Activated T-cell treated with anti-CD3 and anti-CD28 coated beads, Interleukin-2, amount 50 U/mL, for 72 hours (primary cell): ENCODE results near the gene LIPC. TPM values are rescaled to one million over a fixed set of nuclear protein-coding genes. Genes with fewer than 3 reads are reported as not detected.

Experiments
- ATAC-seq, 2 donors: fragments of 150-1000 bp; cut with Tn5 transposase; replicated peaks in 1 of 2; 2 replicates each; pipeline ENCODE4 v1.10.0; 2021; ENCODE audit warnings: moderate library complexity in 2 of 2, mild to moderate bottlenecking in 1 of 2
- DNase-seq, 2 donors: peaks; one replicate each; pipeline ENCODE4 v3.0.0; 2021 to 2022; ENCODE audit warnings: mixed read lengths in 1 of 2
- H3K27ac Mint-ChIP-seq: one replicate; pipeline ENCODE4 v1.8.0; 2022; ENCODE audit warnings: mild to moderate bottlenecking, moderate library complexity, mixed read lengths
- H3K27me3 Mint-ChIP-seq: one replicate; pipeline ENCODE4 v1.8.0; 2022; ENCODE audit warnings: low read depth, mixed read lengths
- H3K36me3 Mint-ChIP-seq, 2 donors: one replicate each; pipeline ENCODE4 v1.8.0; 2022; ENCODE audit warnings: mixed read lengths in 2 of 2, mild to moderate bottlenecking in 1 of 2; ENCODE audit not compliant: insufficient read depth in 2 of 2
- H3K4me1 Mint-ChIP-seq: one replicate; pipeline ENCODE4 v1.8.0; 2022; ENCODE audit warnings: low read depth, mixed read lengths
- H3K4me3 Mint-ChIP-seq, 2 donors: one replicate each; pipeline ENCODE4 v1.8.0; 2022; ENCODE audit warnings: mild to moderate bottlenecking in 2 of 2, mixed read lengths in 2 of 2, moderate library complexity in 2 of 2
- H3K9me3 Mint-ChIP-seq, 2 donors: one replicate each; pipeline ENCODE4 v1.8.0; 2022; ENCODE audit warnings: mixed read lengths in 2 of 2
- total RNA-seq, 2 donors: library from RNA; stranded (reverse); gene quantifications; one replicate each; pipeline ENCODE4 v1.2.3, GENCODE V29; 2022

Gene LIPC
- total RNA-seq, 2 donors from 2014 or later: 0.93 to 2.2 TPM

GRCh38 chr15:58553365-58553918, 121.7 kb downstream of the LIPC start:
- H3K27ac Mint-ChIP-seq: no peak overlapping the region
- peaks cover 30% of the 10 kb centered on the region for H3K4me1 Mint-ChIP-seq
- DNase-seq (no peak), ATAC-seq (no peak)
- H3K9me3 Mint-ChIP-seq: no peaks in the 10 kb centered on the region
- no peak overlapping the region for H3K4me3 Mint-ChIP-seq
- no peaks in the 10 kb centered on the region for H3K36me3 Mint-ChIP-seq
- no peaks in the 10 kb centered on the region for H3K27me3 Mint-ChIP-seq

- Mint-ChIP-seq H3K9me3 (peaks cover 0 to 1% of the 10 kb centered on the region in 2 donors), H3K4me1 (peaks cover 30% of the 10 kb centered on the region), H3K27ac (no peak overlapping the region), H3K36me3 (no peaks in the 10 kb centered on the region), H3K27me3 (no peaks in the 10 kb centered on the region), H3K4me3 (no peak overlapping the region)
- ATAC-seq (no peak), DNase-seq (no peak)
Measured at GRCh38 chr15:58554758-58555157, 123.0 kb downstream of the LIPC start.

GRCh38 chr15:58555162-58556027, 123.6 kb downstream of the LIPC start:
- ATAC-seq (no peak), DNase-seq (no peak)
- Mint-ChIP-seq H3K4me3 (no peak overlapping the region), H3K4me1 (peaks cover 24% of the 10 kb centered on the region), H3K27me3 (no peaks in the 10 kb centered on the region), H3K36me3 (no peaks in the 10 kb centered on the region), H3K27ac (no peak overlapping the region), H3K9me3 (peaks cover 0 to 1% of the 10 kb centered on the region in 2 donors)

- no peak overlapping the region for H3K4me3 Mint-ChIP-seq
- H3K27ac Mint-ChIP-seq: no peak overlapping the region
- H3K4me1 Mint-ChIP-seq: peaks cover 18% of the 10 kb centered on the region
Measured at GRCh38 chr15:58556028-58556361, 124.2 kb downstream of the LIPC start.

GRCh38 chr15:58556541-58556940, 124.8 kb downstream of the LIPC start:
- no peaks in the 10 kb centered on the region for H3K36me3 Mint-ChIP-seq
- ATAC-seq (no peak), DNase-seq (no peak)
- H3K9me3 Mint-ChIP-seq: peaks cover 0 to 1% of the 10 kb centered on the region in 2 donors
- no peaks in the 10 kb centered on the region for H3K27me3 Mint-ChIP-seq
- H3K27ac Mint-ChIP-seq: no peak overlapping the region
- no peak overlapping the region for H3K4me3 Mint-ChIP-seq
- H3K4me1 Mint-ChIP-seq: peaks cover 12% of the 10 kb centered on the region

More at GRCh38 chr15:58556028-58556361, 124.2 kb downstream of the LIPC start:
- H3K36me3 Mint-ChIP-seq: no peaks in the 10 kb centered on the region
- ATAC-seq (no peak), DNase-seq (no peak)
- peaks cover 0 to 1% of the 10 kb centered on the region in 2 donors for H3K9me3 Mint-ChIP-seq
- H3K27me3 Mint-ChIP-seq: no peaks in the 10 kb centered on the region

- H3K36me3 Mint-ChIP-seq: no peaks in the 10 kb centered on the region
- peaks cover 0 to 1% of the 10 kb centered on the region in 2 donors for H3K9me3 Mint-ChIP-seq
Measured at GRCh38 chr15:58558777-58559176, 127.0 kb downstream of the LIPC start.

GRCh38 chr15:58559904-58560588, 128.3 kb downstream of the LIPC start:
- Mint-ChIP-seq H3K4me1 (no peaks in the 10 kb centered on the region), H3K27ac (no peak overlapping the region), H3K27me3 (no peaks in the 10 kb centered on the region), H3K36me3 (no peaks in the 10 kb centered on the region), H3K4me3 (no peak overlapping the region), H3K9me3 (peaks cover 0 to 1% of the 10 kb centered on the region in 2 donors)
- DNase-seq (no peak), ATAC-seq (no peak)

More at GRCh38 chr15:58558777-58559176, 127.0 kb downstream of the LIPC start:
- Mint-ChIP-seq H3K27me3 (no peaks in the 10 kb centered on the region), H3K27ac (no peak overlapping the region), H3K4me3 (no peak overlapping the region), H3K4me1 (no peaks in the 10 kb centered on the region)
- DNase-seq (no peak), ATAC-seq (no peak)

GRCh38 chr15:58561321-58561720, 129.5 kb downstream of the LIPC start:
- no peaks in the 10 kb centered on the region for H3K27me3 Mint-ChIP-seq
- no peak for ATAC-seq

GRCh38 chr15:58562135-58562534, 130.3 kb downstream of the LIPC start:
- no peaks in the 10 kb centered on the region for H3K4me1 Mint-ChIP-seq
- H3K27ac Mint-ChIP-seq: no peak overlapping the region
- ATAC-seq: no peak
- no peaks in the 10 kb centered on the region for H3K27me3 Mint-ChIP-seq
- no peaks in the 10 kb centered on the region for H3K36me3 Mint-ChIP-seq
- H3K4me3 Mint-ChIP-seq: no peak overlapping the region
- no peak for DNase-seq
- H3K9me3 Mint-ChIP-seq: peaks cover 0 to 1% of the 10 kb centered on the region in 2 donors

More at GRCh38 chr15:58561321-58561720, 129.5 kb downstream of the LIPC start:
- peaks cover 0 to 1% of the 10 kb centered on the region in 2 donors for H3K9me3 Mint-ChIP-seq
- no peak for DNase-seq
- no peak overlapping the region for H3K4me3 Mint-ChIP-seq
- H3K27ac Mint-ChIP-seq: no peak overlapping the region
- H3K36me3 Mint-ChIP-seq: no peaks in the 10 kb centered on the region
- H3K4me1 Mint-ChIP-seq: no peaks in the 10 kb centered on the region

GRCh38 chr15:58564981-58565380, 133.2 kb downstream of the LIPC start:
- DNase-seq: no peak
- Mint-ChIP-seq H3K4me3 (no peak overlapping the region), H3K27me3 (no peaks in the 10 kb centered on the region), H3K9me3 (no peaks in the 10 kb centered on the region), H3K27ac (no peak overlapping the region), H3K4me1 (peaks cover 12% of the 10 kb centered on the region), H3K36me3 (no peaks in the 10 kb centered on the region)
- ATAC-seq: no peak

- Mint-ChIP-seq H3K9me3 (no peaks in the 10 kb centered on the region), H3K36me3 (no peaks in the 10 kb centered on the region), H3K4me1 (peaks cover 12% of the 10 kb centered on the region), H3K27ac (no peak overlapping the region), H3K4me3 (no peak overlapping the region), H3K27me3 (no peaks in the 10 kb centered on the region)
- DNase-seq: no peak
- no peak for ATAC-seq
Measured at GRCh38 chr15:58565619-58566018, 133.8 kb downstream of the LIPC start.

GRCh38 chr15:58566029-58566428, 134.2 kb downstream of the LIPC start:
- Mint-ChIP-seq H3K27me3 (no peaks in the 10 kb centered on the region), H3K4me3 (no peak overlapping the region), H3K9me3 (no peaks in the 10 kb centered on the region), H3K27ac (no peak overlapping the region), H3K36me3 (no peaks in the 10 kb centered on the region), H3K4me1 (peaks cover 12% of the 10 kb centered on the region)
- ATAC-seq (no peak), DNase-seq (no peak)

GRCh38 chr15:58568157-58568571, 136.4 kb downstream of the LIPC start:
- Mint-ChIP-seq H3K27me3 (no peaks in the 10 kb centered on the region), H3K36me3 (no peaks in the 10 kb centered on the region), H3K4me1 (peaks cover 12% of the 10 kb centered on the region), H3K9me3 (no peaks in the 10 kb centered on the region), H3K27ac (peak overlapping the region; percentile 12), H3K4me3 (peak overlapping the region; percentile 36 to 40)
- peak in 1 of 2 donors; percentile 22 for DNase-seq
- ATAC-seq: peak; percentile 65 to 77
